Measurements from ENCODE around the gene HYI. TPM values are rescaled to one million over a fixed set of nuclear protein-coding genes. Genes with fewer than 3 reads are reported as not detected.

The HYI gene
- total RNA-seq, 4 donors from 2014 or later: 127 to 210 (median 169) TPM

DNA sequence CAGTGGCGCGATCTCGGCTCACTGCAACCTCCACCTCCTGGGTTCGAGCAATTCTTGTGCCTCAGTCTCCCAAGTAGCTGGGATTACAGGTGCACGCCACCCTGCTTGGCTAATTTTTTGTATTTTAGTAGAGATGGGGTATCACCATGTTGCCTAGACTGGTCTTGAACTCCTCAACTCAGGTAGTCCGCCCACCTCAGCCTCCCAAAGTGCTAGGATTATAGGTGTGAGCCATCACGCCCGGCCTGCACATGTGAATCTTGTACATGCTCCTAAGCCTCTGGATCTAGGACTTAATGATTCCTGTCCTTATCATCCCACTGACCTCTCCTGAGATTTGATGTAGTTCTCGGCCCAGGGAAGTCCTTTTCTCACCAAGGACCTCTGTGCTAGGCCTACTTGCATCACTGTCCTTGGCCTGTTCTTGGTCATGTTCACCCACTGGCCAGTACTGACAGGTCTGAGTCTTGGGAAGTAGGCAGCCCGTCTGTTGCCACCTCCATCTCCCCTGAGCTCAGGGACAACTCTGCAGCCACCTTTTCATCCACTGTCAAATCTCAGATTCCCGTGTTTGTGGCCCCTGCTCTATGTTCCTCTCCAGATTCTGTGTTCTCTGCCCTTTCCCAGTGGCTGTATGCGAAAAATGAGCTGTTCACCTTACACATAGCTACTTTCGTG, 9.4 kb downstream of the HYI start:
- Histone ChIP-seq H3K27me3 (no peaks in the 10 kb centered on the region), H3K9me3 (no peaks in the 10 kb centered on the region), H3K36me3 (peaks cover 0 to 99% (median 0%) of the 10 kb centered on the region in 3 donors), H3K4me3 (no peak overlapping the region), H3K4me1 (peaks cover 0 to 9% (median 0%) of the 10 kb centered on the region in 4 donors), H3K27ac (no peak overlapping the region)
- TF ChIP-seq POLR2A (IDR thresholded peaks at IDR 0.05): no peak
- no peak for TF ChIP-seq CTCF (IDR thresholded peaks at IDR 0.05)
- DNase-seq: peak in 1 of 3 donors; percentile 33

DNA sequence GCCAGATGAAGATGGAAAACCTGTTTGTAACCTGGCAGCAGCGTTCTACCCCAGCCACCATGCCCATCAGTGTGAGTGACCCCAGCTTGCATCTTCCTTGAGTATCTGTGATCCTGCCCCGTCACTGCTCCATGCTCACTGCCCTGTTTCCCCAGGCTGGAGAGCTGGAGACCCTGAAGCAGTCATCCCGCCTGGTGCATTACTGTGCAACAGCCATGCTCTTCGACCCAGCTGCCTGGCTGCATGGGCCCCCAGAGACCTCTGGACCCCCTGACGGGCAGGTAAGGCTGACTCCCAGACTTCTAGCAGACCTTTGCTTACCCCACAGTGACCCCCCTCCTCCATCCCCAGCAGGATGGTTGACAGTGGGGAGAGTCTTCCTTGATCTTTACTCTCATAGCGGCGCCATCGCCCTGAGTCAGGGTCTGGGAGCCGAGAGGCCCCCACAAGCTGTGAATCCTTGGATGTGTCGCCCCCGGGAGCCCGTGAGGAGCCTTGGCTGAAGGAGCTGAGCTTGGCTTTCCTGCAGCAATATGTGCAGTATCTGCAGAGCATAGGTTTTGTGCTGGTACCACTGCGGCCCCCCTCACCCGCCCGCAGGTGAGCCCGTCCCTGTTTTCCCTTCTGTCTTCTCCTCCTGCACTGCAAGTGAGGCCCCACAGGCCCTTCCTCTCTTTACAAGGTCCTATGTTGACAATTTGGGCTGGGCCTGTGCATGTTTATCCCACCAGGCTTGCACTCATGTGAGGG, 10.4 kb downstream of the HYI start:
- TF ChIP-seq CTCF (IDR thresholded peaks at IDR 0.05) (no peak), POLR2A (IDR thresholded peaks at IDR 0.05) (no peak)
- H3K4me1 ChIP-seq: peaks cover 0 to 9% (median 0%) of the 10 kb centered on the region in 4 donors
- no peaks in the 10 kb centered on the region for H3K27me3 ChIP-seq
- no peaks in the 10 kb centered on the region for H3K9me3 ChIP-seq
- H3K36me3 ChIP-seq: peaks cover 0 to 99% (median 0%) of the 10 kb centered on the region in 3 donors
- DNase-seq: peak in 1 of 3 donors; percentile 36
- H3K27ac ChIP-seq: no peak overlapping the region
- H3K4me3 ChIP-seq: no peak overlapping the region

DNA sequence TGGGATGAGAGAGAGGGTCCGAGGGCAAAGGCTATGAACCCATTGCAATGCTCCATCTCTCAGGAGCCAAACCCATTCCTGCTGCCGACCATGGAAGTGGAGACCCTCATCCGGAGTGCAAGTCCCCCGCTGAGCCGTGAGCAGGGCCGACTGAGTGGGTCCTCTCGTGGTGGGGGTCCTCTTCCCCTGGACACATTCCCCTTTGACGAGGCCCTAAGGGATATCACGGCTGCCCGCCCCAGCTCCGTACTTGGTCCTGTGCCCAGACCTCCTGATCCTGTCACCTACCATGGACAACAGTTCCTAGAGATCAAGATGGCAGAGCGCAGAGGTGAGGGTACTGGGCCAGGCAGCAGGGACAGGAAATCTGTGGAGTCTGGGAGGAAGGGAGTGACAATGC, 11.0 kb downstream of the HYI start:
- H3K4me1 ChIP-seq: peaks cover 0 to 3% (median 0%) of the 10 kb centered on the region in 4 donors
- DNase-seq: peak in 1 of 3 donors; percentile 40
- H3K9me3 ChIP-seq: no peaks in the 10 kb centered on the region
- no peaks in the 10 kb centered on the region for H3K27me3 ChIP-seq
- peaks cover 0 to 98% (median 0%) of the 10 kb centered on the region in 3 donors for H3K36me3 ChIP-seq
- H3K27ac ChIP-seq: no peak overlapping the region
- H3K4me3 ChIP-seq: no peak overlapping the region
- TF ChIP-seq POLR2A (IDR thresholded peaks at IDR 0.05) (no peak), CTCF (IDR thresholded peaks at IDR 0.05) (no peak)

- Histone ChIP-seq H3K4me1 (no peaks in the 10 kb centered on the region), H3K27ac (no peak overlapping the region), H3K36me3 (peaks cover 0 to 95% (median 0%) of the 10 kb centered on the region in 3 donors), H3K9me3 (no peaks in the 10 kb centered on the region), H3K4me3 (no peak overlapping the region), H3K27me3 (no peaks in the 10 kb centered on the region)
- DNase-seq: peak in 1 of 3 donors; percentile 43
- no peak for TF ChIP-seq POLR2A (IDR thresholded peaks at IDR 0.05)
- TF ChIP-seq CTCF (IDR thresholded peaks at IDR 0.05): no peak
These were observed 11.7 kb downstream of the HYI start for GRCh38 chr1:43441894-43442637.

- Histone ChIP-seq H3K27me3 (no peaks in the 10 kb centered on the region), H3K36me3 (peaks cover 0 to 87% (median 0%) of the 10 kb centered on the region in 3 donors), H3K4me1 (no peaks in the 10 kb centered on the region), H3K27ac (no peak overlapping the region), H3K4me3 (no peak overlapping the region), H3K9me3 (no peaks in the 10 kb centered on the region)
- peak in 1 of 3 donors; percentile 28 for DNase-seq
- no peak for TF ChIP-seq CTCF (IDR thresholded peaks at IDR 0.05)
- TF ChIP-seq POLR2A (IDR thresholded peaks at IDR 0.05): no peak
These were observed 12.4 kb downstream of the HYI start for GRCh38 chr1:43441166-43441893.
